Measurements from ENCODE around the gene SFRP2. TPM values are rescaled to one million over a fixed set of nuclear protein-coding genes. Genes with fewer than 3 reads are reported as not detected.

Gene SFRP2, protein sequence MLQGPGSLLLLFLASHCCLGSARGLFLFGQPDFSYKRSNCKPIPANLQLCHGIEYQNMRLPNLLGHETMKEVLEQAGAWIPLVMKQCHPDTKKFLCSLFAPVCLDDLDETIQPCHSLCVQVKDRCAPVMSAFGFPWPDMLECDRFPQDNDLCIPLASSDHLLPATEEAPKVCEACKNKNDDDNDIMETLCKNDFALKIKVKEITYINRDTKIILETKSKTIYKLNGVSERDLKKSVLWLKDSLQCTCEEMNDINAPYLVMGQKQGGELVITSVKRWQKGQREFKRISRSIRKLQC
- total RNA-seq, result 1.4 TPM
- long read RNA-seq, partial matches to known transcripts, result 0 of 2 reads
- long read RNA-seq, other reads (novel, unspliced or antisense), result 0 of 2 reads

DNA sequence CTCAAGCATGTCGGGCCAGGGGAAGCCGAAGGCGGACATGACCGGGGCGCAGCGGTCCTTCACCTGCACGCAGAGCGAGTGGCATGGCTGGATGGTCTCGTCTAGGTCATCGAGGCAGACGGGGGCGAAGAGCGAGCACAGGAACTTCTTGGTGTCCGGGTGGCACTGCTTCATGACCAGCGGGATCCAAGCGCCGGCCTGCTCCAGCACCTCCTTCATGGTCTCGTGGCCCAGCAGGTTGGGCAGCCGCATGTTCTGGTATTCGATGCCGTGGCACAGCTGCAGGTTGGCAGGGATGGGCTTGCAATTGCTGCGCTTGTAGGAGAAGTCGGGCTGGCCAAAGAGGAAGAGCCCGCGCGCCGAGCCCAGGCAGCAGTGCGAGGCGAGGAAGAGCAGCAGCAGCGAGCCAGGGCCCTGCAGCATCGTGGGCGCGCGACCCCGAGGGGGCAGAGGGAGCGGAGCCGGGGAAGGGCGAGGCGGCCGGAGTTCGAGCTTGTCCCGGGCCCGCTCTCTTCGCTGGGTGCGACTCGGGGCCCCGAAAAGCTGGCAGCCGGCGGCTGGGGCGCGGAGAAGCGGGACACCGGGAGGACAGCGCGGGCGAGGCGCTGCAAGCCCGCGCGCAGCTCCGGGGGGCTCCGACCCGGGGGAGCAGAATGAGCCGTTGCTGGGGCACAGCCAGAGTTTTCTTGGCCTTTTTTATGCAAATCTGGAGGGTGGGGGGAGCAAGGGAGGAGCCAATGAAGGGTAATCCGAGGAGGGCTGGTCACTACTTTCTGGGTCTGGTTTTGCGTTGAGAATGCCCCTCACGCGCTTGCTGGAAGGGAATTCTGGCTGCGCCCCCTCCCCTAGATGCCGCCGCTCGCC is at the start of gene SFRP2:
SFRP2 (minus strand) TSS at position 671 of the 864 bp plus-strand sequence; CDS start at position 423, 248 bp downstream.
- DNase-seq (no peak), ATAC-seq (no peak)
- intact Hi-C loops (cut with micrococcal nuclease), result no loop called here

DNA sequence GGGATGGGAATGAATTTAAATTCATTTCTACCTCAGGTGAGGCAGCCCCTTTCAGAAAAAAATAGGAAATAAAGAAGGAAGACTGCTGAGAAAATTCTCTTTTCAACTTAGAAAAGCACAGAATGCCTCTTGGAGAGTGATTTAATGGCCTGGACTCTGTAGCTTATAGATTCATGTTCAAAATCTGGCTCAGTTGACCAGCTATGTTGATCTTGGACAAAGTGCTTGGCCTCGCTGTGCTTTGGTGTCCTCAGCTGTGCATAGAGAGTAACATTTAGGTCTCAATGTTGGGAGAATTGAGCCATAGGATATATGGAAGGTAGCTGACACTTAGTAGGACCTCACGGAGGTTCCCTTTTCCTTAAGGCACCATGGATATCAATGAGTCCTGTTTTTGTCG is 49.7 kb upstream of the SFRP2 start:
- ATAC-seq (no peak), DNase-seq (no peak)
- intact Hi-C loops (cut with micrococcal nuclease), result no loop called here

DNA sequence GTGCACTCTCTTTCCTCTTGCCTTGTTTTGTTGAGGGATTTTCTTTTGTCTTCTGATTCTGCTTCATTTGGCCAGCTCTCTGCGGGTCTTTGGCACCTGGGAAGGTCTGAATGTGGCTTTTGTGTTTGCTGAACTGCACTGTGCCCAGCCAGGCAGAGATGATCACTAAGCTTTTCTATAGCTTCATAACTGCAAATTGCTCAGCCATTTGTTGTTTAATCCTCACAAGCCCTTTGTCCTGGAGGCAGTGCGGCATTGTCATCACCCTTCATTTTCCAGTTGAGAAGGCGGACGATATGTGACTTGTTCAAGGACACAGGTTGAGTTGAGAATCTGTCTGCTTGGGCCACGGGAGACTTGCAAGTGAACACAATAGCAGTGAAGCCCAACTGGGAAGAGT is 46.0 kb upstream of the SFRP2 start:
- intact Hi-C loops (cut with micrococcal nuclease), result no loop called here
- DNase-seq (no peak), ATAC-seq (no peak)

DNA sequence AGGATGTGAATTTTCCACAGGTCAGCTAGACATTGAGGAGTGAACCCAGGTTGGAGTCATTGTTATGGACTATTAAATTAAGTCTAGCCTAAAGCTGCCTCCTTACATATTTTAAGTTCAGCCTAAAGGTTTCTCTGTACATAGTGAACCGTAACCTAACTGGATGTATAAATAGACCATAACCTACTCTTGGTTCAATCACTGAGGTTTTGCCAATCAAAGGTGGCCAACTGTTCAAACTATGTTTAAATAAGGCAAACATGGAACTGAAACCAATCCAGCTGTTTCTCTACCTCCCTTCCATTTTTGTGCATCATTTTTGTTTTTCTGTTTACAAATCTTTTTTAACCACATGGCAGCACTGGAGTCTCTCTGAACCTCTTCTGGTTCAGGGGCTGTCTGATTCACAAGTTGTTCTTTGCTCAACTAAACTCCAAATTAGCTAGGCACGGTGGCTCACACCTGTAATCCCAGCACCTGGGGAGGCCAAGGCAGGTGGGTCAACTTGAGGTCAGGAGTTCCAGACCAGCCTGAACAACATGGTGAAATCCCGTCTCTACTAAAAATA is 43.9 kb upstream of the SFRP2 start:
- DNase-seq (no peak), ATAC-seq (no peak)
- intact Hi-C loops (cut with micrococcal nuclease), result no loop called here

DNA sequence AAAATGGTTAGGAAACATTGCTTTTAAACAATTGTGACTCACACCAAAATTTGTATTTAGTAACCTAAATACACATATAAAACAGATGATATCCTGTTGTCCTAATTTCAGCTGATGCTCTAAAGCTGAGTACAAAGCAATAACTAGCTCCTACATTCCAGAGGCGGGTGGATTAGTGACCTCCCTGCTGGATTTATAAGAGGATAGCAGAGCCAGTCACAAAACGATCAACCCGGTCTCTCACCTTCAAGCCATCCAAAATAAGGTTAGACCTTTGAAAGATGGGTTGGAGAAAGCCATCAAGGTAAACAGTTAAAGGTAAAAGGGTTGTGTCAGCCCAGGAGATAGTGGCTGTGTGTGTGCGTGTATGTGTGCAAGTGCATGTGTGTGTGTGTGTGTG is 43.2 kb upstream of the SFRP2 start:
- intact Hi-C loops (cut with micrococcal nuclease), result no loop called here
- ATAC-seq, result no peak
- no peak for DNase-seq

DNA sequence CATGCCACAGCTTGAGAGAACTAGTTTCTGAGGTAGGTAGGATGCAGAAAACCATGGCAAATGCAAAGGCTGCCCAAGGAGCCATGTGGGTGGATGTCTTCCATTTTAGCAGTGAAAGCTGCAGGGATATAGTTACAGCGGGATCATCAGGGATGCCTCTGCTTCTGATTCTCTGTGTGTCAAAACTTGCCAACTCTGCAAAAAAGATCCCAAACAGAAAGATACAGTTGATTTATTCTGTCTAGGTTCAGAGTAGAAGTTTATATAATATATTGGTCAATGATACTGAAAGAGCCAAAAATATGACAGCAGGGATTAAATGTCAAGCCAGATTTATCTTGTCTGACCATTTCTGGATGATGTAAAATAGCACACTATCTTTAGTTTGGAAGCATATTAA is 42.4 kb upstream of the SFRP2 start:
- DNase-seq (no peak), ATAC-seq (no peak)
- intact Hi-C loops (cut with micrococcal nuclease), result no loop called here

DNA sequence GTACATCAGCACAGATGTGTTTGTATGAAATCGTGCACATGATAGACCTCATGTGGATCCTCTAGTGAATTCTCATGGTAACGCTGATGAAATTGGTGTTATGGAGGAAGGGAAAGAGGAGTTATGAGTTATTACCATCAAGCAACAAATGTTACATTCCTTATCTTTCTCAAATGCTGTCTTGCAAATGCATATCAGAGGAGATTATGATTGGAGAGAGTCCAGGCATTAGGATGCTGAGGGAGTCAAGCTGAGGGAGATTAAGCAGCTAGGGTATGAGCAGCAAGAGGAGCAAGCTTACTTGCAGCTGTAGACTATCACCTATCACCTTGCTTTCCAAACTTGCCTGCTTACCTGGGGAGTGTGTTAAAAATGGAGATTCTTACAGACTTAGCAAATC is 36.8 kb upstream of the SFRP2 start:
- intact Hi-C loops (cut with micrococcal nuclease), result no loop called here
- ATAC-seq (no peak), DNase-seq (no peak)

DNA sequence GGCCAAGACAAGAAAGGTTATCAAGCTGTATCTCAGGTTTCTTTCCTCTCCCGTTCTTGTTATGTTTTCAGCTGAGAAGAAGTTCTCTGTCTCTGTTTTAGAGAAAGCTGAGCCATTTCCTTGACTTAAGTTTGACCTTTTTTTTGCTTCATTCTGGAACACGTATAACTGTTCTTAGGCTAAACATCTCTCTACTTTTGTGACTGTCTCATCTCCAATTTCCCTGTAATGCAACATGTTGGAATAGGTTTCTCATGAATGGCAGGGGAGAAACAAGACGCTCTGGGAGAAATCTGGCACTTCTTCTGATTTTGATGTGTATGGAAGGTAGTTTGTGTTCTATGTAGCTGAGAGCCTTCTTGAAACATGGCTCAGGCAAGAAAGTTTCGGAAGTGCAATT is 36.2 kb upstream of the SFRP2 start:
- ATAC-seq (no peak), DNase-seq (no peak)
- intact Hi-C loops (cut with micrococcal nuclease), result no loop called here

DNA sequence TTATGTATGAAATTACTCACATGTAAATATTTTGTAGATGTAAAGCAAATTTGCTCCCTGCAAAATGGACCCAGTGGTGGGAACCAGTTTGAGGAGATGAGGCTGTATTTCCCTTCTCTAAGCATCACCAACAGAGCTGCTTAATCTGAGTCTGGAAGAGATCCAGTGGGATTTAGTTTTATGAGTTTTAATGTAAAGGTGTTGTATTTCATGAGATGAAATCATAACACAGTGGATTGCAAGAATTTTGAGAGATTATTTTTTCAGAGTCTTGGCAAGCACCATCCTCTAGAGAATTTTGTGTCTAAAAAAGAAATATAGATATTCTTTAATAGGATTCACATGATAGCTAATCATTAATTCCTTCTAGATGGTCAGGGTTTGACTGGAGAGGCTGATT is 35.6 kb upstream of the SFRP2 start:
- ATAC-seq (no peak), DNase-seq (no peak)
- intact Hi-C loops (cut with micrococcal nuclease), result no loop called here

DNA sequence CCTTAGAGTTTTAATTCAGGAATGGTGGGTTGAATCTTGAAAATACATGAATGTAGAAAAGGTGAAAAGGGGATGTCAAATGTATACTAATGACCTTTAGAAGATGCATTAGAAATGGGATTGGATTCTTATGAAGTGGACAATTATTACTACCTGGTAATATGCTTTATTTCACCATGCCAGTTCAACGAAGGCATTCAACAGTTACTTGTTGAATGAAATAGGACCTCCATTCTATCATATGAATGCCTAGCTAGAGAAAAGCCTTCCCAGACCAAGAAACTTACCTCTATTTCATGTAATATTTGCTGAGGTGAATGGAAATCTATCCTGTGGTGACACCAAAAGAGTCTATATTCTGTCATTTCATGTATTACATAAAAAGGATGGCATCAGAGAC is 34.6 kb upstream of the SFRP2 start:
- no peak for DNase-seq
- no peak for ATAC-seq
- intact Hi-C loops (cut with micrococcal nuclease), result no loop called here

DNA sequence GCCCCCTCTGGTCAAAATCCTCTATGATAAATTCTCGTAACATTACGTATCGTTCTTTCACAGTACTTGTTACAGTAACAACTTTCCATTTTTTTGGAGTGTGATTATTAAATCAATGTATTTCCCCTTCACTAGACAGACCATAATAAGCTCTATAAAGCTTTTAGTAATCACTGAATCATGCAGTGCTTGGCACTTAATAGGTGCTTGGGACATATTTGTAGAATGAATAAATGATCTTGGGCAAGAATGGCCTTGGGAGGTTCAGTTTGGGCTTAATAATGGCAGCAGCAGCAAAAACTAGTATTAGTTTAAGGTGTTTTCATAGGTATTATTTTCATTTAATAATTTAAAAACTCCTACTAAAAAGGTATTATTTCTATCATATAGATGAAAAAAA is 33.4 kb upstream of the SFRP2 start:
- intact Hi-C loops (cut with micrococcal nuclease), result no loop called here
- DNase-seq, result no peak

DNA sequence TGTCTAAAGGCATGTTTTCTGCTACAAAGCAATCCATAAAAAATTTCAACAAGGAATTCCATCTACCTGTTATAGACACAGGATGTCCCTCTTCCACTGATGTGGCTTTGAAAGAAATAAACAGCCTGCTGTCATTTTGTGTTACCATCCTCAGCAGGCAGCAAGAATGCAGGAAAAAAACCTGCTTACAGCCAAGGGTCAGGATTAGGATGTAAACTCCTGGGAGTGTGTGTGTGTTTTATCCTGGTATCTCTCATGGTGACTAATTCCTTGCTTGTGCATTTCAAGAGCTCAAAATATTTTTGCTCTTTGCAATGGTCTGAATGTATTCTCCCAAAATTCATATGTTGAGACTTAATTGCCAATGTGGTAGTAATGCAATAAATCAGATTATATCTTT is 28.6 kb upstream of the SFRP2 start:
- intact Hi-C loops (cut with micrococcal nuclease), result no loop called here
- ATAC-seq (no peak), DNase-seq (no peak)

More for the DNA sequence above, 33.4 kb upstream of the SFRP2 start:
- ATAC-seq, result no peak

DNA sequence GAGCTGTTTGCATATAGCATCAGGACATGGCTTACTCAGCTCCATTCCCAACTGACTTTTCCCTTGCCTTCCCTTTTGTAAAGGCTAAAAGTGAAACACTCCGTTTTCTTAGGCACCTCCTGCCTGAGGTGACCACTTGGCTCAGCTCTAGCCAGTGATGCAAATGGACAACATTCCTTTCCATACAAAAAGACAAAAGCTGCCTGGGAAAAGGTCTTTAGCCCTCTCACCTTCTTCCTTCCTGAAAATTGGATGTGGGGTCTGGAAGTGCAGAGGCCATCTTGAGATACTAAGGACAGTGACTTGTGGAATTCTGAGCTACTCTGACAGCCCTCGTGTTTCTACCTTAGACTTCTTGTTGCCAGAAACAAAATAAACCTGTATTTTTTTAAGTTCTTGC is 27.7 kb upstream of the SFRP2 start:
- intact Hi-C loops (cut with micrococcal nuclease), result no loop called here
- DNase-seq (no peak), ATAC-seq (no peak)

DNA sequence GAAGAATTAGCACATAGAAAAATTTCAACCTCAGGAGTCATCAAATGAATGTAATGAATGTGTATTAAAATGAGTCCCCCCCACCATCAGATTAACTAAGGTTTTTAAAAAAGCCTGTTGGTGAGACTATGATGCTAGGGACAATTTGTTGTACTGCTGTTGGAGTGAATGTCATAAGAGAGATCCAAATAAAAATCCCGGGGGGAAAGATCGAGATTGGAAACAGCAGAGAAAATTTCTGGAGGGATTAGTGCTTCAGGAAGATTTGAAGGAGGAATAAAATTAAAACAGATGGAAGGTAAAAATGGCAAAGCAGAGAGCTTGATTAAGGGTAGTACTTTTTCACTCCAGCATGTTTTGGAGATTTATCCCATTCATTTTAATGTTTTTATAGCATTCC is 25.9 kb upstream of the SFRP2 start:
- DNase-seq (no peak), ATAC-seq (no peak)
- intact Hi-C loops (cut with micrococcal nuclease), result no loop called here

DNA sequence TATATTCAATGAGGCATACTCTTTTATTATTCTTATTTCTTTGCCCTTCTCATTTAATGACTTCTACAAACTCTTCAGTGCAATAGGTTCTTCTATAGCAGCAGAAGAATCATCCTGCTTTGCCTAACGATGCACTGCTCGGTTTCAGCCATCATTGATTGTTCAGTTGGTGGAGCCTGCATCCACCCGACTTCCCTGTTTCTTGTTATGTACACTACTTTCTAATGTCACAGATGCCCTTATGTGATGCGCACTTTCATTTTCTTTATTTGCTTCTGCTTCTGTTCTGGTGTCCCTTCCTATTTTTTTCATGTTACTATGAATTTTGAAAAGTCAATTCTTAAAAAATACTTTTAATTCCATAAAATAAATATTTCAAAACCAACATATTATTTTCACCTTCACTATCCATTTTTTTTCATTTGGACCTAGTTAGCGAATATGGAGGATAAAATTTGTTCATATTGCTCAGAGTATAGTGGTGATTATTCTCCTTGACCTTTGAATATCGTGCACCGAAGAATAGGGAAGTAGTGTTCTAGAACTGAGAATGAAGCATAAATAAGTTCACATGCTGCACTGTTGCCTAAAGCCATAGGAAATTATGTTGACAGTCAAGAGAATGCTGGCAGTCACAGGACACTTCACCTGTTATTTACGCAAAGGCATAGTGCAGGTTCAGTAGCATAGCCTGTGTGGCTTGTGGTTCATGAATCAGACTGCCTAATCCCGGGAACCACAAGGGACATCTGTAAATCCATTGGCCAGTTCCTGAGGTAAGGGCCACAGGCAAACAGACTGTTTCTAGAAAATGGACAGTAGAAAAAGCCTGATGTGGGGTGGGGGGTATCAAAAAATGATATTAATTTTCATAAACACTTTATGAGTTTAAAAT is 21.3 kb upstream of the SFRP2 start:
- ATAC-seq (no peak), DNase-seq (no peak)
- intact Hi-C loops (cut with micrococcal nuclease), result no loop called here

DNA sequence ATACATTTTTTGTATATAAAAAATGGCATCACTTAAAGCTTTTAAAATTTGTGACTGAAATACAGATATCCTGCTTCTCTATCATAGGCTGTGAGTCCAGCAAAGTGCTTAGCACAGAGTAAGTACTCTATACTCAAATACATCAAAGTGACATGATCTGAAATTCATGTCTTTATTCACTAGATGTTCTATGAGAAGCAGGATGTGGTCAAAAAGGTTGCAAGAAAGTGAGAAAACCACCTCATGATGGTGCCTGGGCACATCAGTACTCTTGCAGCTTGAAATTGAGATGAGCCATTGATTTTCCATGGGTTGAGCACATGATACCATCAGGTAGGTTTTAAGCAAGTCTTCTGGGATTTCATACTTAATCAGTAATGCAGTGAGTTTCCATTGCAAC is 20.4 kb upstream of the SFRP2 start:
- no peak for ATAC-seq
- intact Hi-C loops (cut with micrococcal nuclease), result no loop called here
- DNase-seq, result no peak

DNA sequence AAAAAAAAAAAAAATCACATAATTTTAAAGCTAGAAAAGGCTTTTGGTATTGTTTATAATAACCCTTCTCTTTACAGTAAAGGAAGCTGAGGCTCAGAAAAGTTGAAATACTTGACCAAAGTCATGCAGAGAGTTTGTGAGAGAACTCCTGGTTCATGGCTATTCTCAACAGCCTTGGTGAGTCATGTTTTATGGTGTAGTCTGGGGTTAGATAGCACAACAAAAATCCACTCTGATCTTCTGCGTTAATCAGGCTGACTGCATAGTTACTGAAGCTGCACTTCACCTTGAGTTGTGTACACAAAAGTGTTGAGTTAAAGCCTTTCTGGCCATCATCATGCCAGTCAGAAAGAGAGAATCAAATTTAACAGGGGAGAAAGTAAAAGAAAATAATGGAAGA is 19.3 kb upstream of the SFRP2 start:
- no peak for DNase-seq
- no peak for ATAC-seq
- intact Hi-C loops (cut with micrococcal nuclease), result no loop called here

DNA sequence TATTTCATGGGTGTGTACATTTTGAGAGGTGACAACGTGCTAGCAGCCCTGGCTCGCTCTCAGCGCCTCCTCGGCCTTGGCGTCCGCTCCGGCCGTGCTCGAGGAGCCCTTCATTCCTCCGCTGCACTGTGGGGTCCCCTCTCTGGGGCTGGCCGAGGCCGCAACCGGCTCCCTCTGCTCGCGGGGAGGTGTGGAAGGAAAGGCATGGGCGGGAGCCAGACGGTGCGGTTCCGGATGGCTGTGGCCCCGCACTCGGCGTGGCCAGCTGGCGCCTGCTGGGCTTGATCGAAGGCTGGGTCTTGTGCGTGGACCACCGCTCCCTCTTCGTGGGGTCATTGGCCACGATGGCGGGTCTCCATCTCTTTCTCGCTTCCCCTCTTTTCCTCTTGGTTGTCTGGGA is 17.2 kb upstream of the SFRP2 start:
- intact Hi-C loops (cut with micrococcal nuclease), result no loop called here
- ATAC-seq, result no peak
- no peak for DNase-seq

DNA sequence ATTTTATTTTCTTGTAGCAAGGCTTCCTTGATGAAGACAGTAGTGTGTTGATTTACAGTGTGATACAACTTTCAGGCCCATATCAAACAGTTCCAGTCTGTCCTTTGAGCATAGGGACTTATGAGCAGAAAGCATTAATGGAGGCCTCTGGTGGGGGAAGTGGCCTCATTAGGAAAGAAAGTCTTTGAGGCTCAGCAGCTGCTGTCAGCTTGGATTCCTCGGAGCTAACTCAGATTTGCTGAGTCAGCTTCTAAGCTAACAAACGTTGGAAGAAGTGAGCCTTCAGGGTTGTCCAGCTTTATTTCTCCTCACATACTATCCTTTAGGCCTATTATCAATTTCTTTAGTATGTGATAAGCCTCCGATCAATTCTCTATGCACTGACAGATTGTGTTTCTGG is 15.8 kb upstream of the SFRP2 start:
- ATAC-seq (no peak), DNase-seq (no peak)
- intact Hi-C loops (cut with micrococcal nuclease), result no loop called here

DNA sequence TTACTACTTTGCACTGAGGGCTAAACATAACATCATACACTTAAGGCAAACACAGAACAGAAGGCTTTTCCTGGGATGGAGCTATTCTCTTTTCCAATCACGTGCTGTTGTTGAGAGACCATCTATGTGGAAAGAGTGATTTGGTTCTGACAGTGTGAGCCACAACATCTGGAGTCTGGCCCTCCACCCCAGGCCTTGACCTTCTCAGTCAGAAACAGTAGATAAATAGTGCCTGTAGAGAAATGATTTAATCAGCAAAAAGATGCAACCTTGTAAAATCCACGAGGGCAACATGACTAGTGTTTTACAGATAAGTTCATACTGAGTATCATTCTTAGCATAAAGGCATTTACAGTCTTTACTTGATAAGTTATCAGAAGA is 10.8 kb upstream of the SFRP2 start:
- intact Hi-C loops (cut with micrococcal nuclease), result no loop called here
- DNase-seq (no peak), ATAC-seq (no peak)

Data from left ventricle myocardium superior (tissue), 1 donor.